K562 (cell line): ENCODE data around the gene ICAM1. TPM values are rescaled to one million over a fixed set of nuclear protein-coding genes. Genes with fewer than 3 reads are reported as not detected.
A peak's percentile ranks its signal among the peaks of the same experiment; 100 is the strongest.

Experiments used
- E2F5 ChIP-seq: sonication (generic); formaldehyde crosslinking; IDR thresholded peaks from 2 replicates; pipeline ENCODE4 v1.8.0; 2022; ENCODE audit warnings: mild to moderate bottlenecking, missing genetic modification reagents
- ESRRB ChIP-seq: fragments of 250-450 bp; sonication (Bioruptor Pico); IDR thresholded peaks from 2 replicates; pipeline ENCODE4 v1.5.0; 2020; ENCODE audit warnings: mild to moderate bottlenecking, moderate library complexity, borderline replicate concordance
- FIP1L1 ChIP-seq: fragments of 200-400 bp; formaldehyde crosslinking; IDR thresholded peaks from 2 replicates; pipeline ENCODE4 v1.6.1; 2018; ENCODE audit warnings: mild to moderate bottlenecking, low read depth, low read length; ENCODE audit not compliant: poor library complexity, severe bottlenecking
- GMEB1 ChIP-seq: fragments of 250-450 bp; sonication (Bioruptor Pico); IDR thresholded peaks from 2 replicates; pipeline ENCODE4 v1.4.0; 2020; ENCODE audit warnings: mild to moderate bottlenecking
- HNRNPK ChIP-seq: fragments of 200-400 bp; formaldehyde crosslinking; IDR thresholded peaks from one replicate; pipeline ENCODE4 v1.6.1; 2018; ENCODE audit warnings: mild to moderate bottlenecking, low read depth, low read length; ENCODE audit not compliant: poor library complexity, severe bottlenecking
- NR2C1 ChIP-seq, 2 experiments: fragments of 450-650 bp; IDR thresholded peaks; 2 replicates each; pipeline ENCODE4 v1.6.1; 2017; ENCODE audit warnings: mild to moderate bottlenecking in 2 of 2, antibody characterized with exemption in 1 of 2, inconsistent platforms in 1 of 2, missing compliant biosample characterization in 1 of 2, missing genetic modification characterization in 1 of 2
- PCBP2 ChIP-seq: fragments of 200-400 bp; formaldehyde crosslinking; IDR thresholded peaks from 2 replicates; pipeline ENCODE4 v1.6.1; 2018; ENCODE audit warnings: low read length, low read depth, mild to moderate bottlenecking, moderate library complexity; ENCODE audit not compliant: poor library complexity, severe bottlenecking
- RB1 ChIP-seq: fragments of 450-650 bp; IDR thresholded peaks from 2 replicates; pipeline ENCODE4 v1.6.1; 2017; ENCODE audit warnings: low read depth, mild to moderate bottlenecking
- TAF7 ChIP-seq: fragments of 450-650 bp; IDR thresholded peaks from 2 replicates; pipeline ENCODE4 v1.6.1; 2016; ENCODE audit warnings: missing genetic modification characterization, missing compliant biosample characterization
- TAL1 ChIP-seq: fragments of 450-650 bp; IDR thresholded peaks from 2 replicates; pipeline ENCODE4 v1.6.1; 2016; ENCODE audit warnings: mild to moderate bottlenecking
- ZBTB8A ChIP-seq: fragments of 450-650 bp; IDR thresholded peaks from 2 replicates; pipeline ENCODE4 v1.6.1; 2018; ENCODE audit warnings: mild to moderate bottlenecking, moderate library complexity; ENCODE audit not compliant: partially characterized antibody
- ZNF140 ChIP-seq: fragments of 250-450 bp; sonication (Bioruptor Pico); IDR thresholded peaks from 2 replicates; pipeline ENCODE4 v1.8.0; 2021; ENCODE audit warnings: moderate library complexity, mild to moderate bottlenecking, inconsistent platforms
- ZNF146 ChIP-seq: IDR thresholded peaks from one replicate; pipeline ENCODE4 v1.6.1; 2018; ENCODE audit warnings: missing compliant biosample characterization; ENCODE audit not compliant: unreplicated experiment
- ZNF253 ChIP-seq: fragments of 250-450 bp; sonication (Bioruptor Pico); conservative IDR thresholded peaks from 2 replicates; pipeline ENCODE4 v1.6.1; 2021; ENCODE audit warnings: mild to moderate bottlenecking
- polyA plus RNA-seq, 8 experiments: library from polyadenylated mRNA; depleted of rRNA in 4 of 8; stranded (reverse) in 5 of 8; unstranded in 3 of 8; fragments of >200 nt; fragmentation: Nextera tagmentation in 2 of 8; fragmentation: Illumina TruSeq in 1 of 8; extraction: Ambion mirVana in 2 of 8; extraction: Trizol in 1 of 8; gene quantifications; 2 replicates each; pipeline versions ENCODE4 v1.2.1 to v1.2.3, GENCODE V29; 2011 to 2014; ENCODE audit warnings: inconsistent platforms in 1 of 8, missing spikeins in 1 of 8
- total RNA-seq, 7 experiments: library from RNA; depleted of rRNA in 6 of 7; stranded (reverse); fragments of >200 nt in 6 of 7; fragmentation: Illumina TruSeq in 2 of 7; extraction: Trizol in 2 of 7; gene quantifications; 2 replicates each; pipeline versions ENCODE4 v1.2.1 to v1.2.3, GENCODE V29; 2011 to 2021; ENCODE audit warnings: low replicate concordance in 1 of 7
- TF ChIP-seq, protein P1 (sequence below): fragments of 450-650 bp; IDR thresholded peaks from 2 replicates; pipeline ENCODE4 v1.6.1; 2017; ENCODE audit warnings: antibody characterized with exemption, mild to moderate bottlenecking
- TF ChIP-seq, protein P2 (sequence below): fragments of 450-650 bp; IDR thresholded peaks from 2 replicates; pipeline ENCODE4 v1.6.1; 2016; ENCODE audit warnings: antibody characterized with exemption
- TF ChIP-seq, protein P3 (sequence below): fragments of 450-650 bp; formaldehyde crosslinking; IDR thresholded peaks from 2 replicates; pipeline ENCODE4 v1.4.0; 2020; ENCODE audit warnings: mild to moderate bottlenecking, moderate library complexity

ICAM1 gene
- total and polyA plus RNA-seq, 9 of the 15 experiments (the other 6 are each of a cell fraction or from before 2014, with no cell fraction given) = 2.3 to 24.4 (median 13.4) TPM

DNA sequence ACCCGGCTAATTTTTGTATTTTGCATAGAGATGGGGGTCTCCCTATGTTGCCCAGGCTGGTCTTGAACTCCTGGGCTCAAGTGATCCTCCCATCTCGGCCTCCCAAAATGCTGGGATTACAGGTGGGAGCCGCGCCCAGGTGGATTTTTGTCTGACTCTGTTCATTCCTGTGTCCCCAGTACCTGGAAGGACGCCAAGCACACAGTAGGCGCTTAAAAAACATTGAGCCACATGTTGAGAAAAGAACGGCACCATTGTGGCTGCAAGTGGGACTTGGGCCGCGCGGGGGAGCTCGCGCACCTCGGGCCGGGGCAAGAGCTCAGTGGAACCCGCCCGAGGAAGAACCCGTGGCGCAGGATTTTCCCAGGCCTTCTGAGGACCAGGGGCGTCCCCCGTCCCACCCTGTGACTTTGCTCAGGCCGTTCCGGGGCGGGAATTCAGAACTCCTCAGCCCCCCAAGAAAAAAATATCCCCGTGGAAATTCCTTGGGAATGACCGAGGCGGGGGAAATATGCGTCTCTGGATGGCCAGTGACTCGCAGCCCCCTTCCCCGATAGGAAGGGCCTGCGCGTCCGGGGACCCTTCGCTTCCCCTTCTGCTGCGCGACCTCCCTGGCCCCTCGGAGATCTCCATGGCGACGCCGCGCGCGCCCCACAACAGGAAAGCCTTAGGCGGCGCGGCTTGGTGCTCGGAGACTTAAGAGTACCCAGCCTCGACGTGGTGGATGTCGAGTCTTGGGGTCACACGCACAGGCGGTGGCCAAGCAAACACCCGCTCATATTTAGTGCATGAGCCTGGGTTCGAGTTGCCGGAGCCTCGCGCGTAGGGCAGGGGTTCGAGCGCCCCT is 1.4 kb upstream of the ICAM1 start (continued):
- TF ChIP-seq, protein P1, sequence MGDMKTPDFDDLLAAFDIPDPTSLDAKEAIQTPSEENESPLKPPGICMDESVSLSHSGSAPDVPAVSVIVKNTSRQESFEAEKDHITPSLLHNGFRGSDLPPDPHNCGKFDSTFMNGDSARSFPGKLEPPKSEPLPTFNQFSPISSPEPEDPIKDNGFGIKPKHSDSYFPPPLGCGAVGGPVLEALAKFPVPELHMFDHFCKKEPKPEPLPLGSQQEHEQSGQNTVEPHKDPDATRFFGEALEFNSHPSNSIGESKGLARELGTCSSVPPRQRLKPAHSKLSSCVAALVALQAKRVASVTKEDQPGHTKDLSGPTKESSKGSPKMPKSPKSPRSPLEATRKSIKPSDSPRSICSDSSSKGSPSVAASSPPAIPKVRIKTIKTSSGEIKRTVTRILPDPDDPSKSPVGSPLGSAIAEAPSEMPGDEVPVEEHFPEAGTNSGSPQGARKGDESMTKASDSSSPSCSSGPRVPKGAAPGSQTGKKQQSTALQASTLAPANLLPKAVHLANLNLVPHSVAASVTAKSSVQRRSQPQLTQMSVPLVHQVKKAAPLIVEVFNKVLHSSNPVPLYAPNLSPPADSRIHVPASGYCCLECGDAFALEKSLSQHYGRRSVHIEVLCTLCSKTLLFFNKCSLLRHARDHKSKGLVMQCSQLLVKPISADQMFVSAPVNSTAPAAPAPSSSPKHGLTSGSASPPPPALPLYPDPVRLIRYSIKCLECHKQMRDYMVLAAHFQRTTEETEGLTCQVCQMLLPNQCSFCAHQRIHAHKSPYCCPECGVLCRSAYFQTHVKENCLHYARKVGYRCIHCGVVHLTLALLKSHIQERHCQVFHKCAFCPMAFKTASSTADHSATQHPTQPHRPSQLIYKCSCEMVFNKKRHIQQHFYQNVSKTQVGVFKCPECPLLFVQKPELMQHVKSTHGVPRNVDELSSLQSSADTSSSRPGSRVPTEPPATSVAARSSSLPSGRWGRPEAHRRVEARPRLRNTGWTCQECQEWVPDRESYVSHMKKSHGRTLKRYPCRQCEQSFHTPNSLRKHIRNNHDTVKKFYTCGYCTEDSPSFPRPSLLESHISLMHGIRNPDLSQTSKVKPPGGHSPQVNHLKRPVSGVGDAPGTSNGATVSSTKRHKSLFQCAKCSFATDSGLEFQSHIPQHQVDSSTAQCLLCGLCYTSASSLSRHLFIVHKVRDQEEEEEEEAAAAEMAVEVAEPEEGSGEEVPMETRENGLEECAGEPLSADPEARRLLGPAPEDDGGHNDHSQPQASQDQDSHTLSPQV = peak; percentile 44; the same call in 1 of the 2 replicates
- TF ChIP-seq, protein P2, sequence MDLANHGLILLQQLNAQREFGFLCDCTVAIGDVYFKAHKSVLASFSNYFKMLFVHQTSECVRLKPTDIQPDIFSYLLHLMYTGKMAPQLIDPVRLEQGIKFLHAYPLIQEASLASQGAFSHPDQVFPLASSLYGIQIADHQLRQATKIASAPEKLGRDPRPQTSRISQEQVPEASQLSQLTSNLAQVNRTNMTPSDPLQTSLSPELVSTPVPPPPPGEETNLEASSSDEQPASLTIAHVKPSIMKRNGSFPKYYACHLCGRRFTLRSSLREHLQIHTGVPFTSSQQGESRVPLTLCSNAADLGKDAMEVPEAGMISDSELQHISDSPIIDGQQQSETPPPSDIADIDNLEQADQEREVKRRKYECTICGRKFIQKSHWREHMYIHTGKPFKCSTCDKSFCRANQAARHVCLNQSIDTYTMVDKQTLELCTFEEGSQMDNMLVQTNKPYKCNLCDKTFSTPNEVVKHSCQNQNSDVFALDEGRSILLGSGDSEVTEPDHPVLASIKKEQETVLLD = peak; percentile 22; the same call in 1 of the 2 replicates
- no peak for TF ChIP-seq GMEB1 (CRISPR knock-in tag)
- no peak for TF ChIP-seq TAL1
- TF ChIP-seq ZNF253 (CRISPR knock-in tag) = no peak
- TF ChIP-seq TAF7 (tag) = no peak
- no peak for TF ChIP-seq ZNF140 (CRISPR knock-in tag)
- no peak for TF ChIP-seq ZNF146
- TF ChIP-seq HNRNPK = no peak
- peak; percentile 85 for TF ChIP-seq RB1
- no peak for TF ChIP-seq ZBTB8A
- no peak for TF ChIP-seq FIP1L1
- TF ChIP-seq, protein P3, sequence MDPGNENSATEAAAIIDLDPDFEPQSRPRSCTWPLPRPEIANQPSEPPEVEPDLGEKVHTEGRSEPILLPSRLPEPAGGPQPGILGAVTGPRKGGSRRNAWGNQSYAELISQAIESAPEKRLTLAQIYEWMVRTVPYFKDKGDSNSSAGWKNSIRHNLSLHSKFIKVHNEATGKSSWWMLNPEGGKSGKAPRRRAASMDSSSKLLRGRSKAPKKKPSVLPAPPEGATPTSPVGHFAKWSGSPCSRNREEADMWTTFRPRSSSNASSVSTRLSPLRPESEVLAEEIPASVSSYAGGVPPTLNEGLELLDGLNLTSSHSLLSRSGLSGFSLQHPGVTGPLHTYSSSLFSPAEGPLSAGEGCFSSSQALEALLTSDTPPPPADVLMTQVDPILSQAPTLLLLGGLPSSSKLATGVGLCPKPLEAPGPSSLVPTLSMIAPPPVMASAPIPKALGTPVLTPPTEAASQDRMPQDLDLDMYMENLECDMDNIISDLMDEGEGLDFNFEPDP (CRISPR knock-in tag) = no peak
- no peak for TF ChIP-seq ESRRB (CRISPR knock-in tag)
- no peak for TF ChIP-seq PCBP2
- TF ChIP-seq NR2C1 (IDR thresholded peaks at IDR 0.05) = no peak
- no peak for TF ChIP-seq NR2C1 (tag; IDR thresholded peaks at IDR 0.05)
- TF ChIP-seq E2F5 (CRISPR knock-in tag) = no peak
